HG03342 (cell line): Measurements from ENCODE around the gene GTF2IRD2.
A peak's percentile ranks its signal among the peaks of the same experiment; 100 is the strongest.
"Not testable (repeated sequence)": the region's sequence is repeated elsewhere in the genome, so short reads cannot be mapped to it uniquely, and the experiment has no call there.

Source experiments
- ATAC-seq: cut with Tn5 transposase; IDR thresholded peaks from one replicate; pipeline ENCODE4 v1.9.1; 2021; ENCODE audit warnings: mild to moderate bottlenecking, moderate library complexity; ENCODE audit not compliant: unreplicated experiment

Gene GTF2IRD2

DNA sequence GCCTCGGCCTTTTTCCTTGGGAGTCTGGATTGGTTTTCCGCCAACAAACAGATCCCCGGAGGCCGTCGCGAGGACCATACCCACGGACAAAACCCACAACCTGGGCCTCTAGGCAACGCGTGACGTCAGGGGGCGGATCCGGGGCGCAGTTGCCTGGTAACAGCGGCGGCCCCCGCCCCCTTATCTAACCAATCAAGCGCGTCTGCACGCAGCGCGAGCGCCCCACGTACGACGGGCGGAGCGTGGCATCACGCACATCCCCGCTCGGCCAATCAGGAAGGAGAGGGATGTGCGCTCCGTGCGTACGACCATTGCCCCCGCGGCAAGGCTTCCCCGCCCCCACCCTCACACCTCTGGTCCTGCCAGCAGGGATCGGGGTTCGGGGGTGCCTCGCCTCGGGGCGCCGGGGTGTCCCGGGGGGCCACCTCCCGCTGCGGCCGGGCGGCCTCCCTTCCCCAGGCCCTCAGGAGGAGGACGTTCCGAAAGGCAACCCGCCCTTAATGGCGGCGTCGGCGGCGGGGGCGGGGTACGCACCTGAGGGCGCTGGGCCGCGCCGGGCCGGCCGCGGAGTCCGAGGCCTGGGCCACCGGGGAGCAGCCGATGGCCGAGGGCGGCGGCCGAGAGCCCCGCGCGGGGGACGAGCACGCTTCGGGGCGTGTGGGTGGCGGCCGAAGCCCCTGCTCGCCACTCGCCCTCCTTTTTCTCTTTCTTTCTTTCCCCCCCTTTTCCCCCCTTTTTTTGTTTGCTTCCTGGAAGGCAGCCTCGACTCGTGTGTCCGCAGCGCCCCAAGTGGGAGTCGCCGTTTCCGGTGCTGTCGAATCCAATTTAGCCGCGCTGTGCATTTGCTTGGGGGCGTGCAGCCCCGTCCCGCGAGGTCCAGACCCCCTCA, at the start of gene GTF2IRD2:
Gene GTF2IRD2, minus strand, starts transcription at position 773 of the 889 bp plus-strand sequence. CDS start 15,227 bp downstream, outside the sequence.
- peak; percentile 73 for ATAC-seq

DNA sequence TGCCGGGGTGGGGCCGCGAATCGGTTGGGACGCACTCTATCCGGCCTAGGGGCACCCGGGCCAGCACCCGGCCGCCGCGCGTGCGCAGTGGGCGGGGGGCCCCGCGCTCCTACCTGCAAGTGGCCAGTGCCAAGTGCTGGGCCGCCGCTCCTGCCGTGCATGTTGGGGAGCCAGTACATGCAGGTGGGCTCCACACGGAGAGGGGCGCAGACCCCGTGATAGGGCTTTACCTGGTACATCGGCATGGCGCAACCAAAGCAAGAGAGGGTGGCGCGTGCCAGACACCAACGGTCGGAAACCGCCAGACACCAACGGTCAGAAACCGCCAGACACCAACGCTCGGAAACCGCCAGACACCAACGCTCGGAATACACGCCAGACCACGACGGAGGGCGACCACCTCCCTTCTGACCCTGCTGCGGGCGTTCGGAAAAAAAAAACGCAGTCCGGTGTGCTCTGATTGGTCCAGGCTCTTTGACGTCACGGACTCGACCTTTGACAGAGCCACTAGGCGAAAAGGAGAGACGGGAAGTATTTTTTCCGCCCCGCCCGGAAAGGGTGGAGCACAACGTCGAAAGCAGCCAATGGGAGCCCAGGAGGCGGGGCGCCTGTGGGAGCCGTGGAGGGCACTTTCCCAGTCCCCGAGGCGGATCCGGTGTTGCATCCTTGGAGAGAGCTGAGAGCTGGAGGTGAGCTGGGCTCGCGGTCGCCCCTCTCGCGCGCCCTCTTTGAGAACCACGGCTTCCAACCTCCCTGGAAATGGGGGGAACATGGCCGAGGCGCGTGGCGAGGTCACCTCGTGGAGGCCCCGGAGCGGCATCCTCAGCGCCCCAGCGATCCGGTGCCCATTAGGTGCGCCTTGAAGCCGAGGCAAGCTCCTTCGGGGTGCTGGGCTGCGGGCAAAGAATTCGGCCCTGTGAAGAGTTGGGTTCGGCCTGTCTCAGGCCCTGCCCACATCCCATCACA, 39.0 kb upstream of the GTF2IRD2 start:
- peak; percentile 51 for ATAC-seq

DNA sequence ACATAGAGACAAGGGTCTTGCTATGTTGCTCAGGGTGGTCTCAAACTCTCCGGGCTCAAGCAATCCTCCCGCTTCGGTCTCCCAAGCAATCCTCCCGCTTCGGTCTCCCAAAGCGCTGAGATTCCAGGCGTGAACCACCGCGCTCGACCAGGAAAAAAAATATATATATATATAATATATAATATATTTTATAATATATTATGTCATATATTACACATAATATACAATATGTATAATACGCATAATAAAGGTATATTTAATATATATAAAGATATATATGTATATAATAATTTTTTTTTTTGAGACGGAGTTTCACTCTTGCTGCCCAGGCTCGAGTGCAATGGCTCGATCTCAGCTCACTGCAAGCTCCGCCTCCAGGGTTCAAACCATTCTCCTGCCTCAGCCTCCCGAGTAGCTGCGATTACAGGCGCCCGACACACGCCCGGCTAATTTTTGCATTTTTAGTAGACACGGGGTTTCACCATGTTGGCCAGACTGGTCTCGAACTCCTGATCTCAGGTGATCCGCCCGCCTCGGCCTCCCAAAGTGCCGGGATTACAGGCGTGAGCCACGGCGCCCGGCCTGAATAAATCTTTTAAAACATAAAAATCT, 38.2 kb upstream of the GTF2IRD2 start:
- ATAC-seq: not testable (repeated sequence)

DNA sequence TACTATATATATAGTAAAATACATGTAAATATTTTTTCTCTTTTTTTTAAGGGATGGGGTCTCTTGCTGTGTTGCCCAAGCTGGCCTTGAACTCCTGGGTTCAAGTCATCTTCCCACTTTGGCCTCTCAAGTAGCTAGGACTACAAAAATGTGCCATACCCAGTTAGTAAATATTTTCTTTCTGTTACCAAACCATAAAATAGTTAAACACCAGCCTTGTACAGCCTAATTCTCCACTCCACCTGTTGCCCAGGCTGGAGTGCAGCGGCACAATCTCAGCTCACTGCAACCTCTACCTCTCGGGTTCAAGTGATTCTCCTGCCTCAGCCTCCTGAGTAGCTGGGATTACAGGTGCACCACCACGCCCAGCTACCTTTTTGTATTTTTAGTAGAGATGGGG, 33.9 kb upstream of the GTF2IRD2 start:
- ATAC-seq: not testable (repeated sequence)

DNA sequence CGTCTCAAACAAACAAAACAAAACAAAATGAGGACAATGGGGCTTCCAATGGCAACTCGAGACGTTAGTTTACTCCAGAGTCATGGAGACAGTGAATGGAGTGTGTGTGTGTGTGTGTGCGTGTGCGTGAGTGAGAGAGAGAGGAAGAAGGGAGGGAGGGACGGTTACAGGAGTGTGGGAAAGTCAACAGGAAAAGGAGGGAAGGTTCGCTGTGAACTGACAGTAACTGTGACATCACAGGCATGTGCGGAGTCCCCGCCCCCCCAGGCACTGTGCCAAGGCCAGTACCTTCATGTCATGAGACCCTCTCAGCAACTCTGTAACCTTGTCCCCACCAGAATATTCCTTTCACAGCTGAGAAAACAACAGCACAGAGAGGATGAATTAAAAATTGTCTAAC, 30.7 kb upstream of the GTF2IRD2 start:
- not testable (repeated sequence) for ATAC-seq

DNA sequence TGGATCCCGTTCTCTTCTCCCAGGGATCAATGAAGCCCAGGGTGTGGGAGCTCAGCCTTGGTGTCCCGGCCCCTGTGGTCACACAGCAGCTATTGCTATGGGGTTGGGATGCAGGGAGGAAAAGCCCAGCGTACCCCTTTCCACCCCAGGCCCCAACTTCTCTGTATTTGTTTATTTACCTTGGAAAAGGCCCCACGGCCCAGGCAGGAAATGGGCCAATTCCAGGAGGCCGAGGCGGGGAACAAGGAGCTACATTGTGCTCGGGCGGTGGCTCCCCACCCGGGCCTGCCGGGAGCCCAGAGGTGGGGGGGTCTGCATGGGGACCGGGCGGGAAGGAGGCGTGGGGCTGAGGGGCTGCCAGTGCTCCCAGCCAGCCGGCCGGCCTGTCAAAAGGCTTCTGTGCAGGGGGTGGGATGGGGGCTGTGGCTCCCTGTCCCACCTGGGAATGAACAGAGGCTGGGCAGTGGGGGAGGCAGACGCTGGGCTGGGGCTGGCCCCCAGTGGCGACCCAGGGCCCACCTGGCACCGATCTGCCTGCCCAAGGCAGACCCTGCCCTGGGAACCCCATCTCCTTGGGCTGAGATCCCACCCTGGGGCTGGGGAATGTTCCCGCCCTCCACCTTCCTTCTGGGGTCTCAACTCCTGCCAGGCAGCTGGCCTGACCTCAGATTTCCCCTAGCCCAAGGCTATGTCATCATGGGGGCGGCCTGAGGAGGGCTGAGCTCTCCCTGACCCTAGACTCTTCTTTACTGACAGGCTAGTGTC, 23.5 kb upstream of the GTF2IRD2 start:
- ATAC-seq: not testable (repeated sequence)

DNA sequence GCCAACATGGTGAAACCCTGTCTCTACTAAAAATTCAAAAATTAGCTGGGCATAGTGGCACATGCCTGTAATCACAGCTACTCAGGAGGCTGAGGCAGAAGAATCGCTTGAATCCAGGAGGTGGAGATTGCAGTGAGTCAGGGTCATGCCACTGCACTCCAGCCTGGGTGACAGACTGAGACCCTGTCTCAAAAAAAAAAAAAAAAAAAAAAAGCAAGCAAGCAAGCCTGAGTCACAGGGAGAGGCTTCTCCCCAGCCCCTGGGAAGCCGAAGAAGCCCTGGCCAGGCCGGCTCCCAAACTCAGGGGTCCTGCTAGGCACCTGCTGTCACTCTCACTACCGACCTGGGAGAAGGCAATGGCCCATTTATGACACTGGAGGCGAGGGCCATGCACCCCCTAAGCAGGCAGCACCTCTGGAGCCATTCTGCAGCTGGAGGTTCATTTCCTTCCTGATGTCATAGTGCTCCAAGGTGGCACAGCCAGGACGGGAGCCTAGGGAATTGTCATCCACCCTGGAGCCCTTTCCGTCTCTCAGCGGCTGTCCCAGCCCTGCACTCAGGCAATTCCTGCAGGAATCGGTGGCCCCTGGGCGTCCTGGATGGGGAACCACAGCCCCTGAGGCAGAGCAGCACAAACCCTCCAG, 22.8 kb upstream of the GTF2IRD2 start:
- not testable (repeated sequence) for ATAC-seq

DNA sequence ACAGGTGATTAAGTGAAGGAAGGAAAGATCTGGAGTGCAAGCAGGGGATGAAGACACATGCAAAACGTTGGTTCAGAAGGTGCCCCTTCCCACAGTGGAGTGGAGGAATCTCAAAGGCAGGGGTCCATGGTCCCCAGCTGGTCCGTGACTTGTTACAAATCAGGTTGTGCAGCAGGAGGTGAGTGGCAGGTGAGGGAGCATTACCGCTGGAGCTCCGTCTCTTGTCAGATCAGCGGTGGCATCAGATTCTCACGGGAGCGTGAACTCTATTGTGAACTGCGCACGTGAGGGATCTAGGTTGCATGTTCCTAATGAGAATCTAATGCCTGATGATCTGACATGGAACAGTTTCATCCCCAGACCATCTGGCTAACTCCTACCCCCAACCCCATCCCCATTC, 21.1 kb upstream of the GTF2IRD2 start:
- ATAC-seq: not testable (repeated sequence)

DNA sequence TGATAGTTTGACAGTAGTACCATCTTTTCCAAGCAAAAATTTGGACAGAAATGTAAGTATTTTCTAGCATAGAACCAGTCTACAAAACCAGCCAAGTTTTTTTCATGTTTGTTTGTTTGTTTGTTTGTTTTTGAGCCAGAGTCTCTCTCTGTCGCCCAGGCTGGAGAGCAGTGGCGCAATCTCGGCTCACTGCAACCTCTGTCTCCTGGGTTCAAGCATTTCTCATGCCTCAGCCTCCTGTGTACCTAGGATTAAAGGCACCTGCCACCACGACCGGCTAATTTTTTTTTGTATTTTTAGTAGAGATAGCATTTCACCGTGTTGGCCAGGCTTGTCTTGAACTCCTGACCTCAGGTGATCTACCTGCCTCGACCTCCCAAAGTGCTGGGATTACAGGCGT, 14.4 kb upstream of the GTF2IRD2 start:
- not testable (repeated sequence) for ATAC-seq

DNA sequence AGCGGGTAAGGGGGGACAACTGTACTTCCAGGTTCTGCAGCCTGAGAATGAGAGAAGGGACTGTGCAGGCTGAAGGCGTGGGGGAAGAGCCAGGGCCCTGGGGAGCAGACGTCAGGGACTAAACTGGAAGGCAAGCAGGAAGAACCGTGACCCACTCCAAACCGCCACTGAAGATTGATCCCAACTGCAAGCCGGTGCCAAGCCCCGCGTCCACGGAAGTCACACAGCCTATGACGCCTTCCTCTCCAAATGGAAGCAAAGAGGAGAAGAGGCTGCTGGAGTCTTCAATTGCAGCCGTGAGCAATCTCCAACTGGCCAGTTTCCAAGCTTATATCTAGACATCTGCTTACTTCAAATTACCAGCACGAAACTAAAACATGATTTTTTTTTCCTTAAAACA, 1.6 kb downstream of the GTF2IRD2 start:
- ATAC-seq: not testable (repeated sequence)

DNA sequence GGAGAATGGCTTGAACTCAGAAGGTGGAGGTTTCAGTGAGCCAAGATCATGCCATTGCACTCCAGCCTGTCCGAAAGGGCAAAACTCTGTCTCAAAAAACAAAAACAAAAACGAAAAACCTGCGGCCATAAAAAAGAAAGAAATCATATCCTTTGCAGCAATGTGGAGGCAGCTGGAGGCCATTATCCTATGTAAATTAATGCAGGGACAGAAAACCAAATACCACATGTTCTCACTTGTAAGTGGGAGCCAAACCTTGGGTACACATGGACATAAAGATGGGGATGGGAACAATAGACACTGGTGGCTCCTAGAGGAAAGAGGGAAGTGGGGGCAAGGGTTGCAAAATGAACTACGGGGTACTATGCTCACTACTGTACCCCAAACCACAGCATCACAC, 21.0 kb downstream of the GTF2IRD2 start:
- ATAC-seq: not testable (repeated sequence)

DNA sequence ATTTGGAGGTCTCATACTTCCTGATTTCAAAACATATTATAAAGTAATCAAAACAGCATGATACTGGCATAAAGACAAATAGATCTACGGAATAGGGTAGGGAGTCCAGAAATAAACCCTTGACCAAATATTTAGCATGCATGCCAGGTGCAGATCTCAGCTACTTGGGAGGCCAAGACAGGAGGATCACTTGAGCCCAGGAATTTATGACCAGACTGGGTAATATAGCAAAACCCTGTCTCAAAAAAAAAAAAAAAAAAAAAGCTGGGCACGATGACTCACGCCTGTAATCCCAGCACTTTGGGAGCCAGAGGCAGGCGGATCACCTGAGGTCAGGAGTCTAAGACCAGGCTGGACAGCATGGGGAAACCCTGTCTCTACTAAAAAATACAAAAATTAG, 21.4 kb downstream of the GTF2IRD2 start:
- ATAC-seq: not testable (repeated sequence)

DNA sequence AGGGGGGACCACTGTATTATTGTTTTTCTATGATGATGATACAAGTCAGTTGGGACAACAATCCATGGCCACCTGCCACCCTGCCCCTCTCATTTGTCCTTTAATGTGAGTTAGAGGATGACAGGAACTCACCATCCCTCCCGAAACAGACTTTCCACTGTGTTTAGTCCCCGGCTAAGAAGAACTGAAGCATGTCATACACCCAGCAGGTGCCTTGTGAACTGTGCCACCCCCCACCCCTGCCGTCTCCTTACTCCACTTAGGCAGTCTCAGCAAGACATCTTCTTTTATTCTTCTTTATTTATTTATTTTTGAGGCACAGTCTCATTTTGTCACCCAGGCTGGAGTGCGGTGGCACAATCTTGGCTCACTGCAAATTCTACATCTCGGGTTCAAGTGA, 30.1 kb downstream of the GTF2IRD2 start:
- not testable (repeated sequence) for ATAC-seq

DNA sequence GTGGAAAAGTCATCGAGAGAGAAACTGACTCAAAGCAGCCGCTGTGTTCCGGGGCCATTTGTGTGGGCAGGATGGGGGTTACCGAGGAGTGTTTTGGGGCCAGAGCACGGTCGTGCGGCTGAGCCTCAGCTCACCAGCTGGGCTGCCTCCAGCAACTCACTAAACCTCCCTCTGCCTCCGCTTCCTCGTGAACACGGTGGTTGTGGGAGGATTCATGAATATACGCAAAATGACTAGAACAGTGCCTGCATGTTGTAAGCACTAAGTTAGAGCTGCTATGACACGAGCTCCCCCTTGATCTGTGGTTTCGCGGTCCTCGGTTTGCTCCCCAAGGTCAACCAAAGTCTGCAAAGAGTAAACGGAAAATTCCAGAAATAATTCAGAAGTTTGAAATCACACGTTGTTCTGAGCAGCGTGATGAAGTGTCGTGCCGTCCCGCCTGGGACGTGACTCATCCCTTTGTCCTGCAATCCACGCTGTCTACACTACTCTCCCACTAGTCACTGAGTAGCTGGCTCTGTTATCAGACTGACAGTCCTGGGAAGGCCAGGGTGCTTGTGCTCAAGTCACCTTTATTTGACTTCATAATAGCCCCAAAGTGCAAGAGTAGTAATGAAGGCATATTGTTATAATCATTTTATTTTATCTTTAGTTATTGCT, 31.1 kb downstream of the GTF2IRD2 start:
- ATAC-seq: peak; percentile 74

DNA sequence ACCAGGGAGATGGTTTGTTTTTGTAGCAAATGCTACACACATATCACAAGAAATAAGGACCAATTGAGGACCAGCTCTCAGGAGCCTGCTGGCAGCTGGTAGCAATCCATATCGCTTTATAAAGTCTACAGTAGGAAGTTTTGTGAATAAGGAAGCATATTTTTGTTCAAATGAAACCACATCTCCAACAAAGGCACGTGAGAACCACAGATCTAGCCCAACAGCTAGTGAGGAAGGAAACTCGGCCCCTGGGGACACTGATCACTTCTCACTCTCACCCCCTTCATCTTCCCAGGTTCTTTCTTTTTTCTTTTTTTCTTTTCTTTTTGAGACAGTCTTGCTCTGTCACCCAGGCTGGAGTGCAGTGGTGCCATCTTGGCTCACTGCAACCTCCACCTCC, 35.5 kb downstream of the GTF2IRD2 start:
- not testable (repeated sequence) for ATAC-seq

DNA sequence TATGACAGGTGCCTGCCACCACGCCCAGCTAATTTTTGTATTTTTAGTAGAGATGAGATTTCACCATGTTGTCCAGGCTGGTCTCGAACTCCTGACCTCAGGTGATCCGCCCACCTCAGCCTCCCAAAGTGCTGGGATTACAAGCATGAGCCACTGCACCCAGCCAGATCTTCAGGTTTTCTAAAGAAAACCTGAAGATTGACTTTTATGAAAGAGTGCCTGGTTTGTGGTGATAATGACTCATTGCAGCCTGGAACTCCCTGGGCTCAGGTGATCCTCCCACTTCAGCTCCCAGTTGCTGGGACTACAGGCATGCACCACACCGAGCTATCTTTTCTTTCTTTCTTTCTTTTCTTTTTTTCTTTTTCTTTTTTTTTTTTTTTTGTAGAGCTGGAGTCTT, 52.8 kb downstream of the GTF2IRD2 start:
- ATAC-seq: not testable (repeated sequence)

DNA sequence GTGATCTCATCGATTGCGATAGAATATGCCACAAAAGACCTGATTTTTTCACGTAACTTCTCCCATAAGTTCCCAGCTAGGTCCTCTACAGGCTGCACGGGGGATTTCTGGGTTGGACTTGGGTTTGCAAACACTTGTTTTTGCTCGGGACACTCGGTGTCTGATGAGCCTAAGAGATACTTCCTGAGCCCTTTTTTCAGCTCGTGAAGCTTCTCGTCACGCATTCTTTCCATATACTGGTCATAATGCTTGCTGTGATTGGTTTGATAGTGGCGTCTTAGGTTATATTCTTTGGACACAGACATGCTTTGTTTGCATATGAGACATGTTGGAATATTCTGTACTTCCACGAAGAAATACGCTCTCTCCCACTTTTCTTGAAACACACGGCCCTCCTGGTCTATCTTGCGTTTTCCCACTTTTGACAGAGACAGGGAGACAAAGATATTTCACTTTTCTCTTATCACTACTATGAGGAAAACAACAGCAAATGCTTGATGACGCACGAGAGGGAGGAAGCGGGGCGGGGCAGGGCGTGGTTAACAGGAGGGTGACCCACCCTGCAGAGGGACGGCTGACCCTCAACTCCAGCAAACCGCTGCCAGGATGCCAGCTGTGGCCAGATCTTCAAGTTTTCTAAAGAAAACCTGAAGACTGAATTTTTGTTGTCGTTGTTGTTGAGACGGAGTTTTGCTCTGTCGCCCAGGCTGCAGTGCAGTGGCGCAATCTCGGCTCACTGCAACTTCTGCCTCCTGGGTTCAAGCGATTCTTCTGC, 53.4 kb downstream of the GTF2IRD2 start:
- ATAC-seq: not testable (repeated sequence)

DNA sequence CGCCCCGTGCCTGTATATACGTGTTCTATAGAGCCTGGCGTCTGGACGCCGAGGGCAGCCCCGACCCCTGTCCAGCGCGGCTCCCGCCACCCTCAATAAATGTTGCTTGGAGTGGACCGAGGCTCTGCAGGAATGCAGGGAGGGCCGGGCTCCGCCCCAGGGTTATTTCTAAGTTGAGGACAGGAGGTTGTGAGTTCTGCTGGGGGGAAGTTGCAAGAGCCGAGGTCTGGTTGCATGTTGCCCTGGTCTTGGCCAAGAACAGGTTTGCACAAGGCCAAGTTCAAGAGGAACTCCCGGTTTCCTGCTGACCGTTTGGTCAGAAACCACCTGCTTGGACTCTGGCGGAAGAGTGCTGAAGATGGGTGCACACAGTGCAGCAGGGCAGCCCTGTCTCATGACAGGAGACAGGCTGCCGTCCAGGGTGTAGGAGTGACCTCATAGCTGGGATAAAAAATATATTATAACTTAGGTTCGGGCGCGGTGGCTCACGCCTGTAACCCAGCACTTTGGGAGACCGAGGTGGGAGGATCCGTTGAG, 62.1 kb downstream of the GTF2IRD2 start:
- ATAC-seq: not testable (repeated sequence)
